HG02884 (cell line): ENCODE results near the gene RECQL.
"Not testable (repeated sequence)": the region's sequence is repeated elsewhere in the genome, so short reads cannot be mapped to it uniquely, and the experiment has no call there.

Experiments
- ATAC-seq: cut with Tn5 transposase; IDR thresholded peaks from one replicate; pipeline ENCODE4 v1.9.1; 2021; ENCODE audit warnings: mild to moderate bottlenecking, moderate library complexity; ENCODE audit not compliant: unreplicated experiment

Gene RECQL

GRCh38 chr12:21502872-21503271, 1.4 kb upstream of the RECQL start:
- no peak for ATAC-seq

- peak; percentile 4 for ATAC-seq
These were observed 695 bp upstream of the RECQL start for GRCh38 chr12:21502164-21502496.

- no peak for ATAC-seq
These were observed 613 bp downstream of the RECQL start for GRCh38 chr12:21500786-21501257.

GRCh38 chr12:21499765-21500164, 1.7 kb downstream of the RECQL start:
- ATAC-seq, result no peak

- ATAC-seq, result no peak
These were observed 15.4 kb downstream of the RECQL start for GRCh38 chr12:21485998-21486397.

- ATAC-seq, result no peak
These were observed 17.9 kb downstream of the RECQL start for GRCh38 chr12:21483531-21483930.

GRCh38 chr12:21478756-21479455, 22.5 kb downstream of the RECQL start:
- no peak for ATAC-seq

GRCh38 chr12:21476949-21477348, 24.5 kb downstream of the RECQL start:
- no peak for ATAC-seq

- no peak for ATAC-seq
These were observed 25.9 kb downstream of the RECQL start for GRCh38 chr12:21475552-21475951.

GRCh38 chr12:21472197-21472823, 29.1 kb downstream of the RECQL start:
- no peak for ATAC-seq

- no peak for ATAC-seq
These were observed 30.1 kb downstream of the RECQL start for GRCh38 chr12:21471294-21471693.

GRCh38 chr12:21467334-21467733, 34.1 kb downstream of the RECQL start:
- not testable (repeated sequence) for ATAC-seq

- ATAC-seq, result no peak
These were observed 42.0 kb downstream of the RECQL start for GRCh38 chr12:21459474-21459873.

GRCh38 chr12:21456291-21456780, 45.1 kb downstream of the RECQL start:
- ATAC-seq, result no peak

- peak; percentile 88 for ATAC-seq
These were observed 48.1 kb downstream of the RECQL start for GRCh38 chr12:21453312-21453852.

- no peak for ATAC-seq
These were observed 49.9 kb downstream of the RECQL start for GRCh38 chr12:21451529-21451928.

GRCh38 chr12:21444193-21445146, 57.0 kb downstream of the RECQL start:
- no peak for ATAC-seq

GRCh38 chr12:21439347-21439746, 62.1 kb downstream of the RECQL start:
- no peak for ATAC-seq

- no peak for ATAC-seq
These were observed 62.8 kb downstream of the RECQL start for GRCh38 chr12:21438643-21439042.

GRCh38 chr12:21434699-21435098, 66.7 kb downstream of the RECQL start:
- ATAC-seq, result no peak

- no peak for ATAC-seq
These were observed 67.9 kb downstream of the RECQL start for GRCh38 chr12:21433525-21433924.
